Ammon's horn (tissue), 1 donor: ENCODE measurements around the gene AGBL4.
A peak's percentile ranks its signal among the peaks of the same experiment; 100 is the strongest.

Experiments
- DNase-seq: peaks from one replicate; pipeline ENCODE4 v3.0.0-alpha.2; 2016; ENCODE audit warnings: low spot score

The AGBL4 gene

DNA sequence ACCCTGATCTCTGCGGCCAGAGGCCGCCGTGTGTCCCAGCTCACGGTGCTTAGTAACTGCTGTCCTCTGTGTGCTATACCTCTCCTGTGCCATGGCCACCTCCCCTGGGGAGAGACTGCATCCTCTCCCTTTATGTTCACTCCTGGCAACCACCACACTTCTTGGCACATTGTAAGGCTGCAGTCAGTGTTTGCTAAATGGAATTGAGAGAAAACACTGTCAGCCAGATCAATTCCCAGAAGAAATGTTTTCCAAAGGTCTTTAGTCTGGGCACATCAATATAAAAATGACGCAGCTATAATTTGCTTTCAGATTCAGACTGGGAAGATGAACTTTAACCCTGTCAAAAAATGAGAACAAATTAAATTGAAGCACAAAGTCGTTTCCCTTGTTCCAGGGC is 1343.9 kb downstream of the AGBL4 start:
- DNase-seq, result no peak

DNA sequence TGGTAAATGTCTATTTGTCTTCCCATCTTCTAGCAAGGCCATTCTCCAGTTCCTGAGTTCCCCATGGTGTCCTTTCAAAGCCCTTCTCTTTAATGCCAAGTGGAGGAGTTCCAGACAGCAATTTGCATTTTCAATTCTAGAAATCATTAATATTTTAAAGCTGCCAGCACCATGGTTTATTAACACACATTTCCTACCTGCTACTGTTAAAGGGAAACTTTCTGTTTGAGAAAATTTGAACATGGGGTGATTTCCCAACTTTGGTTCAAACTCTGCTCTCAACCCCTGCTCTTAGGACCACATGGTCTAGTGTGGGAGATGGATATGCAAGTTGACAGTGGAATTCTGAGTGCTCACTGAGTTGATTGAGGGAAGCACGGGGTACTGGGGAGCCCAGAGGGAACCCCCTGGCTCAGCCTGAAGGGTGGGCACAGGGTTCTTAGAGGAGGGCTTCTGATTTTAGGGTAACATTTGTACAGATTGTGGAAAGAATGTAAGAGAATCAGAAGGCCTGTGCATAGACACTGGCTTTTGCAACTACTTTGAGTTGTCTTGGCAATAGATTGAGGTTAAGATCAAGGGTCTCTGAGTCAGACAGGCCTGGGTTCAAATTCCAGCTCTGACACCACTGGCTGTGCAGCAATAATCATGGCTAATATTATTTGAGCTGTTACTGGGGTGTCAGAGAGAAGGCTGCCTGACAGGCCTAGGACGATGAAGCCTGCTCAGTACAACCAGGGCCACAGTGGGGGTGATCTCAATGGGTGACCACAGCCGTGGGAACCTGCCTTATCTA is 1344.8 kb downstream of the AGBL4 start:
- no peak for DNase-seq

GRCh38 chr1:48677306-48678287 is 1346.2 kb downstream of the AGBL4 start:
- DNase-seq, result peak; percentile 85

- DNase-seq, result no peak
Measured at GRCh38 chr1:48676822-48677221, 1346.9 kb downstream of the AGBL4 start.

- no peak for DNase-seq
Measured at GRCh38 chr1:48676376-48676775, 1347.4 kb downstream of the AGBL4 start.

GRCh38 chr1:48675251-48675650 is 1348.5 kb downstream of the AGBL4 start:
- no peak for DNase-seq

DNA sequence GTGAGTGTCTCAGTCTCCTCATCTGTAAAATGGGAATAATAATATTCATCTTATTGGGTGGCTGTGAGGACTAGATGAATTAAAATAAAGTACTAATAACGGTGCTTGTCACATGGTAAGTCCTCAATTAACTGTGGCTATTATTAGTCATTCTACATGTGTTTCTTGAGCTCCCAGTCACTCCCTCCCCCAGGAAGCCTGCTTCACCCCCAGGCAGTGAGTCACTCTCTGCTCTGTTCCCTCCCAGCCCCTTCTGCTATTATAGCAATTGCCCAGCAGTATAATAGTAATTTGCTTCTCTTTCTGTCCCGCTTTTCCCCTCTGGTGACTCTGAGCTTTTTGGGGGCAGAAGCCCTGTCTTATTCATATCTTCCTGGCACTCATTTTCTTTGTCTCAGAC is 1349.1 kb downstream of the AGBL4 start:
- peak; percentile 36 for DNase-seq

DNA sequence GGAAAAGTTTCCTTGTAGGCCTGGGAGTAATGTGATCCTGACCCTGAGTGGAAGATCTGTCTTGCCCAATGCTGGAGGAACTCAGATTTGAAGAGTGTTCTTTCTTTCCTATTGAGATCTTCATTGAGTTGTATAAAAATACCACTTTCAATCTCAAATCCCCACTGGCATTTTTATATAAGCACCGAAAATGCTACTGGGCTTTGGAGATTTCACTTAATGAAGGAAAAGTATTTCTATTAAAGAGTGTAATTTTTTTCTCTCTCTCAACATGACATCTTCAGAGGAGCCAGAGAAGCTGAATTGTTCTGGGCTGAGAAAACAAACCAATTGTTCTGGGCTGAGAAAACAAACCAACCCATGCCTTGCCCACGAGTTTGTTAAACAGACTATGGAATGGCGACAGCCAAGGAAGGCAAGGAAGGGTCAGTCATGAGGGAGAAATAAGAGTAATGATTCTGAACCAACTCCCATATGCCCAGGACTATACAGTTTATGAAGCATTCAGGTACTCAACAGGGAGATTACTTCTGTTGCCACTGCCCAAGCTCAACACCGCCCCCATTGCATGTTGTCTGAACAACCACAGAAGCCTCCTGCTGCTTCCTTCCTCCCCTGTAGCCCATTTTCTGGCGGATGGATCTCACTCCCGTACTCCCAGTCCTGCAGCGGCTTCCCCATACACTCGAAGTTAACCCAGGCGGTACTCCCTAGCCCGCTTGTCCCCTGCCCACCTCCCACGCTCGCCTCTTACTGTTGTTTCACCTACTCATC is 1350.2 kb downstream of the AGBL4 start:
- no peak for DNase-seq

- DNase-seq, result no peak
Measured at GRCh38 chr1:48671578-48671977, 1352.2 kb downstream of the AGBL4 start.

- DNase-seq, result no peak
Measured at GRCh38 chr1:48670234-48671020, 1353.3 kb downstream of the AGBL4 start.

DNA sequence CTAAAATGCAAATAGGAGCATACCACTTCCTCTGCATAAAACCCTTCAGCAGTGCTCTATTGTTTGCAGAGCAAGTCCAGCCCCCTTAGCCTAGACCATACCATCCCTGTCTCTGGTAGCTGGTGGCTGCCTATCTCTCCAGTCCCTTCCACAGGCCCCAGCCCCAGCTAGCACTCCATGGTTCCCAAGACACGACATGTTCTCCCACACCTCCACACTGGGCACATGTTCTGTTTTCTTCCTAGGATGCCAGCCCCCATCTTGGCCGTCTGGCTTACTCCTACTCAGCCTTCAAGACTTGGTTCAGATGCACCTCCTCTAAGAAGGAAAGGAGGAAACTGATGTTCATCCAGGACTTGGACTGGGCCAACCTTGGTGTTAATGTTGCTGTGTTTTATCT is 1355.4 kb downstream of the AGBL4 start:
- DNase-seq, result no peak

DNA sequence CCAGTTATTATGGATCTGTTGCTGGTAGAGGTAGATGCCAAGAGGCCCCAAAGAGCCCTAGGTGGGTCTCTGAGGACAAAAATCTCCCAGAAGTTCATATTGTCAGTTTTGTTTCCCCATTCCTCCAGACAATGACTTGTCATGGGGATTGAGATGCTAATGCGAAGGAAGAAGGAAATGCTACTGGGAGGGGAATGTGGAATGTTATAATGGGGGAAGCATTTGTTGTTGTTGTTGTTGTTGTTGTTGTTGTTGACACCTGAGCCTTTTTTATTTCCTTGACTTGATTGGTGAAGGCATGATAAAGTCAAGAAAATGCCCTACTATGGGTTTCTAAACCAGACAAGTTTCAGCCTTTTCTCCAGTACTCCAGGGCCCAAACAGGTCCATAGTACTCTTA is 1356.0 kb downstream of the AGBL4 start:
- no peak for DNase-seq

- DNase-seq, result no peak
Measured at GRCh38 chr1:48665708-48666407, 1357.9 kb downstream of the AGBL4 start.

- DNase-seq, result no peak
Measured at GRCh38 chr1:48661726-48662463, 1361.9 kb downstream of the AGBL4 start.

DNA sequence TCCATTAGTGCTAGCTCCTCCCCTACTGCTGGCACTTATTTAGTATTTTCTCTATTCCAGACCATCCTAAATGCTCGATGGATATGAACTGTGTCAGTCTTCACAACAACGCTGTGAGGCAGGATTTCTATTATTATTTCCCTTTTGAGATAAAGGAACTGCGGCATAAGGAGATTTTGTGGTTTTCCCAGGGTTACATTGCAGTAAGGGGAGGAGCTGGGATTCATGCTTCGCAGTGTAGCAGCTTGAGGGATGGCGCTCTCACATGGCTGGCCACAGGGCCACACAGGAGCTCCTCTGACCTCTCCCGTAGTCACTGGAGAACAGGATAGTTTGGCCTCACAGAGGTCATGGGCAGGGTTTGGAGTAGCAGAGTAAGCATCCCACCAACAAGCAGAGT is 1364.0 kb downstream of the AGBL4 start:
- no peak for DNase-seq

GRCh38 chr1:48657413-48657812 is 1366.3 kb downstream of the AGBL4 start:
- no peak for DNase-seq

GRCh38 chr1:48654606-48655210 is 1369.0 kb downstream of the AGBL4 start:
- DNase-seq, result no peak

- no peak for DNase-seq
Measured at GRCh38 chr1:48652334-48652733, 1371.4 kb downstream of the AGBL4 start.

DNA sequence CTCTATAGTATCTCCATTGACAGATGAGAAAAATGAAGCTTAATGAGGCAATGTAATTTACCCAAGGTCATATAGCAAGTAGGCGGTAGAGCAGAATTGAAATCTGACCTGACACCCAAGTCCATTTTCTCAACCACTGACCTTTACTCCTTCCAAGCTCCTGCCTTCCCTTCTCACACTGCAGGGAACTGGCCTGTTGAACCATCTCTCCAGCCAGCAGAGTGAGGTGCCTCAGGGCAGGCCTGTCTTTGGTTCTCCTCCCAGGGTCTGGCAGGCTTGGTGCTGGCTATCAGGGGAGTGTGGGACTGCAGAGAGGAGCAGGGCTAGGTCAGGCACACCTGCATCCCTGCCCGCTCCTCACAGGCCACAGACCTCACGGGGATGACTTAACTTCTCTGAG is 1373.9 kb downstream of the AGBL4 start:
- DNase-seq, result no peak

- no peak for DNase-seq
Measured at GRCh38 chr1:48645883-48646282, 1377.9 kb downstream of the AGBL4 start.
